Endothelial cell (in vitro differentiated cells): ENCODE data around the gene CAMTA1. TPM values are rescaled to one million over a fixed set of nuclear protein-coding genes. Genes with fewer than 3 reads are reported as not detected.

Experiments used
- DNase-seq: peaks from one replicate; pipeline ENCODE4 v3.0.0; 2021; ENCODE audit warnings: low spot score
- H3K27ac Mint-ChIP-seq: one replicate; pipeline ENCODE4 v1.8.0; 2021; ENCODE audit warnings: mixed read lengths, inconsistent platforms; ENCODE audit not compliant: unreplicated experiment
- H3K27me3 Mint-ChIP-seq: one replicate; pipeline ENCODE4 v1.8.0; 2021; ENCODE audit warnings: mild to moderate bottlenecking, moderate library complexity, mixed read lengths, inconsistent platforms; ENCODE audit not compliant: unreplicated experiment
- H3K36me3 Mint-ChIP-seq: one replicate; pipeline ENCODE4 v1.8.0; 2021; ENCODE audit warnings: mild to moderate bottlenecking, low read depth, mixed read lengths, inconsistent platforms; ENCODE audit not compliant: unreplicated experiment
- H3K4me1 Mint-ChIP-seq: one replicate; pipeline ENCODE4 v1.8.0; 2021; ENCODE audit warnings: mild to moderate bottlenecking, mixed read lengths, inconsistent platforms; ENCODE audit not compliant: unreplicated experiment
- H3K4me3 Mint-ChIP-seq: one replicate; pipeline ENCODE4 v1.8.0; 2021; ENCODE audit warnings: mild to moderate bottlenecking, mixed read lengths, inconsistent platforms; ENCODE audit not compliant: unreplicated experiment
- H3K9me3 Mint-ChIP-seq: one replicate; pipeline ENCODE4 v1.8.0; 2021; ENCODE audit warnings: mixed read lengths, inconsistent platforms; ENCODE audit not compliant: unreplicated experiment
- total RNA-seq: library from RNA; stranded (reverse); fragmentation: NEBNext Ultra II Directional; extraction: Animal tissue kit (Norgen Biotek cat#: 25700); gene quantifications from one replicate; pipeline ENCODE4 v1.2.1, GENCODE V29; 2021; ENCODE audit not compliant: unreplicated experiment
- TF ChIP-seq, protein P1 (sequence below): fragments of 200-600 bp; sonication (generic); IDR thresholded peaks from one replicate; pipeline ENCODE4 v1.5.0; 2021; ENCODE audit warnings: antibody characterized with exemption; ENCODE audit not compliant: unreplicated experiment

CAMTA1 gene
- total RNA-seq, 1 donor from 2014 or later: 87.3 TPM

GRCh38 chr1:6873298-6874015 is 88.2 kb downstream of the CAMTA1 start:
- H3K36me3 Mint-ChIP-seq: no peaks in the 10 kb centered on the region
- H3K4me3 Mint-ChIP-seq: no peak overlapping the region
- peaks cover 8% of the 10 kb centered on the region for H3K4me1 Mint-ChIP-seq
- peaks cover 1% of the 10 kb centered on the region for H3K27me3 Mint-ChIP-seq
- no peak overlapping the region for H3K27ac Mint-ChIP-seq
- no peak for DNase-seq
- TF ChIP-seq, protein P1, sequence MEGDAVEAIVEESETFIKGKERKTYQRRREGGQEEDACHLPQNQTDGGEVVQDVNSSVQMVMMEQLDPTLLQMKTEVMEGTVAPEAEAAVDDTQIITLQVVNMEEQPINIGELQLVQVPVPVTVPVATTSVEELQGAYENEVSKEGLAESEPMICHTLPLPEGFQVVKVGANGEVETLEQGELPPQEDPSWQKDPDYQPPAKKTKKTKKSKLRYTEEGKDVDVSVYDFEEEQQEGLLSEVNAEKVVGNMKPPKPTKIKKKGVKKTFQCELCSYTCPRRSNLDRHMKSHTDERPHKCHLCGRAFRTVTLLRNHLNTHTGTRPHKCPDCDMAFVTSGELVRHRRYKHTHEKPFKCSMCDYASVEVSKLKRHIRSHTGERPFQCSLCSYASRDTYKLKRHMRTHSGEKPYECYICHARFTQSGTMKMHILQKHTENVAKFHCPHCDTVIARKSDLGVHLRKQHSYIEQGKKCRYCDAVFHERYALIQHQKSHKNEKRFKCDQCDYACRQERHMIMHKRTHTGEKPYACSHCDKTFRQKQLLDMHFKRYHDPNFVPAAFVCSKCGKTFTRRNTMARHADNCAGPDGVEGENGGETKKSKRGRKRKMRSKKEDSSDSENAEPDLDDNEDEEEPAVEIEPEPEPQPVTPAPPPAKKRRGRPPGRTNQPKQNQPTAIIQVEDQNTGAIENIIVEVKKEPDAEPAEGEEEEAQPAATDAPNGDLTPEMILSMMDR: no peak
- no peaks in the 10 kb centered on the region for H3K9me3 Mint-ChIP-seq

GRCh38 chr1:6874298-6874697 is 89.0 kb downstream of the CAMTA1 start:
- Mint-ChIP-seq H3K36me3 (no peaks in the 10 kb centered on the region), H3K4me1 (no peaks in the 10 kb centered on the region), H3K4me3 (no peak overlapping the region), H3K27me3 (peaks cover 1% of the 10 kb centered on the region), H3K27ac (no peak overlapping the region), H3K9me3 (no peaks in the 10 kb centered on the region)
- TF ChIP-seq, protein P1: no peak
- DNase-seq: no peak

DNA sequence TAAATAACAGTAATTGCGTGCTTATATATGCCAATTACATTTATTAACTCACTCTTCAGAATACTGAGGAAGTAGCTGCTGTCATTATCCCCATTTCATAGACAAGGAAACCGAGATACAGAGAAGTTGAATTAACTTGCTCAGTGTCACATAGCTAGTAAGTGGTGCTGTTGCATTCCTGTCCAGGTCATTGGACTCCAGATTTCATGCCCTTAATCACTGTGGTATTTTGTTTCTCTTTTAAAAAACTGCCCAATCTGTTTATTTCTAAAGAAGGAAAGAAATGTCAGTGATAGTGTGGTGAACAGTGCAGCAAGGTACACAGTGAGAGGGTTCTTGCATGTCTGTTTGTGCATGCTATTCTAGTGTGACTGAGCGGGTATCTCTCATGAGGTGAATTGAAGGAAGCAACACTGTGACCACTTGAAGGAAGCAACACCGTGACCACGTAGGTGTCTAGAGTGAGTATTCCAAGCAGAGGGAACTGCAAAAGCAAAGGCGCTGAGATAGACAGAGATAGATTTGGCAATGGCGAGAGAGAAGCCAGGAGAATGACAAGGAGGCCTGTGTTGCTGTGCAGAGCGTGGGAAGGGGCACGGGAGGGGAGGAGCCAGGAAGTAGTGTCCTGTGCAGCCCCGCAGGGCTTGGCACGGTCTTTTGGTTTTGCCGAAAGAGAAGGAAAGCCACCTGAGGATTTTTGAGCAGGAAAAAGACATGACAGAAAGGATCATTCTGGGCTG is 95.9 kb downstream of the CAMTA1 start:
- no peaks in the 10 kb centered on the region for H3K36me3 Mint-ChIP-seq
- DNase-seq: no peak
- peaks cover 8% of the 10 kb centered on the region for H3K4me1 Mint-ChIP-seq
- no peak overlapping the region for H3K4me3 Mint-ChIP-seq
- peaks cover 1% of the 10 kb centered on the region for H3K27me3 Mint-ChIP-seq
- no peak overlapping the region for H3K27ac Mint-ChIP-seq
- TF ChIP-seq, protein P1: no peak
- no peaks in the 10 kb centered on the region for H3K9me3 Mint-ChIP-seq

- no peak overlapping the region for H3K27ac Mint-ChIP-seq
- no peaks in the 10 kb centered on the region for H3K9me3 Mint-ChIP-seq
- H3K4me1 Mint-ChIP-seq: peaks cover 13% of the 10 kb centered on the region
- H3K4me3 Mint-ChIP-seq: no peak overlapping the region
- H3K36me3 Mint-ChIP-seq: no peaks in the 10 kb centered on the region
- no peak for DNase-seq
- peaks cover under 1% of the 10 kb centered on the region for H3K27me3 Mint-ChIP-seq
- TF ChIP-seq, protein P1: no peak
These were observed 97.2 kb downstream of the CAMTA1 start for GRCh38 chr1:6882414-6882813.

GRCh38 chr1:6884652-6885153 is 99.4 kb downstream of the CAMTA1 start:
- Mint-ChIP-seq H3K4me1 (peaks cover 13% of the 10 kb centered on the region), H3K27me3 (no peaks in the 10 kb centered on the region), H3K36me3 (no peaks in the 10 kb centered on the region), H3K27ac (no peak overlapping the region), H3K9me3 (no peaks in the 10 kb centered on the region), H3K4me3 (no peak overlapping the region)
- DNase-seq: no peak
- TF ChIP-seq, protein P1: no peak
